Right lobe of liver (tissue), 6 donors: ENCODE data around the gene LPCAT4. TPM values are rescaled to one million over a fixed set of nuclear protein-coding genes. Genes with fewer than 3 reads are reported as not detected.

Experiments used
- ATAC-seq, 4 donors: fragments of 200-7000 bp; cut with Tn5 transposase; one replicate each; pipeline ENCODE4 v1.9.1; 2020; ENCODE audit warnings: mild to moderate bottlenecking in 4 of 4, moderate library complexity in 4 of 4
- DNase-seq, 3 donors: peaks; one replicate each; pipeline ENCODE4 v3.0.0-alpha.2; 2020
- H3K27ac ChIP-seq, 3 donors: fragments of 200-600 bp; one replicate each; pipeline ENCODE4 v1.8.0; 2022
- H3K27me3 ChIP-seq, 2 donors: fragments of 200-600 bp; one replicate each; pipeline ENCODE4 v1.8.0; 2022
- H3K36me3 ChIP-seq, 4 donors: fragments of 200-600 bp; sonication (generic) in 1 of 4; one replicate each; pipeline versions ENCODE4 v1.5.1 to v1.8.0; 2017 to 2022; ENCODE audit warnings: control low read depth in 1 of 4
- H3K4me1 ChIP-seq, 4 donors: fragments of 200-600 bp; sonication (generic) in 1 of 4; one replicate each; pipeline versions ENCODE4 v1.5.1 to v1.8.0; 2017 to 2022; ENCODE audit warnings: control low read depth in 1 of 4
- H3K4me3 ChIP-seq, 3 donors: fragments of 200-600 bp; one replicate each; pipeline ENCODE4 v1.8.0; 2022
- H3K9me3 ChIP-seq, 4 donors: fragments of 200-600 bp; sonication (generic) in 1 of 4; one replicate each; pipeline versions ENCODE4 v1.5.1 to v1.8.0; 2017 to 2022; ENCODE audit warnings: control low read depth in 1 of 4
- CTCF ChIP-seq, 4 donors: fragments of 200-600 bp in 3 of 4; fragments of 450-650 bp in 1 of 4; IDR thresholded peaks; one replicate each; pipeline versions ENCODE4 v1.5.1 to v1.8.0; 2016 to 2022; ENCODE audit warnings: antibody characterized with exemption in 4 of 4, mild to moderate bottlenecking in 2 of 4
- POLR2A ChIP-seq: fragments of 450-650 bp; IDR thresholded peaks from one replicate; pipeline ENCODE4 v1.6.1; 2017; ENCODE audit warnings: antibody characterized with exemption, mild to moderate bottlenecking
- WGBS: methylation state at CpG from one replicate; pipeline ENCODE4 v1.1.6; 2018; ENCODE audit warnings: low coverage, low lambda C conversion rate; ENCODE audit not compliant: insufficient coverage; ENCODE audit errors: missing lambda C conversion rate; 5-methylcytosine and 5-hydroxymethylcytosine counted together
- intact Hi-C, 2 donors: fragments of 100-400 bp; cut with DNase I; formaldehyde crosslinking; loops; one replicate each; pipeline versions ENCODE4 v1.11.2 to v1.14.1; 2022
- total RNA-seq, 6 experiments: library from RNA; depleted of rRNA in 2 of 6; stranded (reverse); fragments of >200 nt in 2 of 6; fragmentation: NEBNext Ultra II Directional in 3 of 6; extraction: Animal tissue kit (Norgen Biotek cat#: 25700) in 3 of 6; gene quantifications; one replicate each; pipeline versions ENCODE4 v1.1.0 to v1.2.4, GENCODE V29; 2016 to 2023
- donor health status: DM: no; HTN: yes; CAD: no.
- donor health status: DM: no; HTN: no; CAD: no.
- donor health status: DM: no; HTN: no; CAD: no.
- donor health status: DM: no; HTN: yes; CAD: no.
- donor health status: DM: no; HTN: yes; CAD: no.

The LPCAT4 gene
- total RNA-seq, 6 experiments from 2014 or later = 3.2 to 6.7 (median 4.5) TPM

GRCh38 chr15:34359416-34359815 is 7.6 kb downstream of the LPCAT4 start:
- no peak overlapping the region for H3K27ac ChIP-seq
- no peak for ATAC-seq
- 82% methylated on average over 2 of the region's 3 CpGs for WGBS
- H3K27me3 ChIP-seq = no peaks in the 10 kb centered on the region
- no peak overlapping the region for H3K4me3 ChIP-seq
- TF ChIP-seq POLR2A (no peak), CTCF (IDR thresholded peaks at IDR 0.05) (no peak)
- H3K4me1 ChIP-seq = no peaks in the 10 kb centered on the region
- no peaks in the 10 kb centered on the region for H3K36me3 ChIP-seq
- no peaks in the 10 kb centered on the region for H3K9me3 ChIP-seq
- no peak for DNase-seq
- intact Hi-C loops = no loop called here

- H3K27ac ChIP-seq = no peak overlapping the region
- H3K36me3 ChIP-seq = no peaks in the 10 kb centered on the region
- intact Hi-C loops = no loop called here
- no peaks in the 10 kb centered on the region for H3K27me3 ChIP-seq
- WGBS = 82% methylated on average over 4 of the region's 4 CpGs
- ATAC-seq (no peak), DNase-seq (no peak)
- H3K4me3 ChIP-seq = no peak overlapping the region
- no peaks in the 10 kb centered on the region for H3K4me1 ChIP-seq
- TF ChIP-seq POLR2A = no peak
- no peak for TF ChIP-seq CTCF (IDR thresholded peaks at IDR 0.05)
- no peaks in the 10 kb centered on the region for H3K9me3 ChIP-seq
Measured at GRCh38 chr15:34358948-34359347, 8.0 kb downstream of the LPCAT4 start.

GRCh38 chr15:34358367-34358766 is 8.6 kb downstream of the LPCAT4 start:
- intact Hi-C loops = no loop called here
- peak in 1 of 4 donors; percentile 5 for TF ChIP-seq CTCF (IDR thresholded peaks at IDR 0.05)
- TF ChIP-seq POLR2A = no peak
- Histone ChIP-seq H3K4me3 (no peak overlapping the region), H3K36me3 (no peaks in the 10 kb centered on the region), H3K27ac (no peak overlapping the region), H3K27me3 (no peaks in the 10 kb centered on the region), H3K4me1 (no peaks in the 10 kb centered on the region), H3K9me3 (no peaks in the 10 kb centered on the region)
- WGBS = 80% methylated on average over 3 of the region's 3 CpGs
- no peak for DNase-seq
- no peak for ATAC-seq

GRCh38 chr15:34357653-34358052 is 9.3 kb downstream of the LPCAT4 start:
- Histone ChIP-seq H3K9me3 (no peaks in the 10 kb centered on the region), H3K4me1 (no peaks in the 10 kb centered on the region), H3K4me3 (no peak overlapping the region), H3K36me3 (no peaks in the 10 kb centered on the region), H3K27ac (no peak overlapping the region), H3K27me3 (no peaks in the 10 kb centered on the region)
- TF ChIP-seq CTCF (IDR thresholded peaks at IDR 0.05) = no peak
- no peak for TF ChIP-seq POLR2A
- DNase-seq (no peak), ATAC-seq (no peak)
- intact Hi-C loops = no loop called here
- WGBS = 57% methylated on average over 1 of the region's 1 CpG

- no peak for ATAC-seq
Measured at GRCh38 chr15:34355241-34355640, 11.8 kb downstream of the LPCAT4 start.

More at GRCh38 chr15:34355241-34355640, 11.8 kb downstream of the LPCAT4 start:
- H3K27me3 ChIP-seq = no peaks in the 10 kb centered on the region
- DNase-seq = no peak
- H3K27ac ChIP-seq = no peak overlapping the region
- no peaks in the 10 kb centered on the region for H3K9me3 ChIP-seq
- H3K36me3 ChIP-seq = no peaks in the 10 kb centered on the region
- H3K4me1 ChIP-seq = no peaks in the 10 kb centered on the region
- no peak overlapping the region for H3K4me3 ChIP-seq
- intact Hi-C loops = no loop called here
- 48% methylated on average over 2 of the region's 9 CpGs for WGBS
- TF ChIP-seq CTCF (IDR thresholded peaks at IDR 0.05) (no peak), POLR2A (no peak)
